ENCODE data around the gene RIBC2. TPM values are rescaled to one million over a fixed set of nuclear protein-coding genes. Genes with fewer than 3 reads are reported as not detected.
A peak's percentile ranks its signal among the peaks of the same experiment; 100 is the strongest.

The RIBC2 gene
- polyA plus RNA-seq, 2 of the 4 experiments (the other 2 are of a cell fraction) = 3.0 to 3.8 TPM

DNA sequence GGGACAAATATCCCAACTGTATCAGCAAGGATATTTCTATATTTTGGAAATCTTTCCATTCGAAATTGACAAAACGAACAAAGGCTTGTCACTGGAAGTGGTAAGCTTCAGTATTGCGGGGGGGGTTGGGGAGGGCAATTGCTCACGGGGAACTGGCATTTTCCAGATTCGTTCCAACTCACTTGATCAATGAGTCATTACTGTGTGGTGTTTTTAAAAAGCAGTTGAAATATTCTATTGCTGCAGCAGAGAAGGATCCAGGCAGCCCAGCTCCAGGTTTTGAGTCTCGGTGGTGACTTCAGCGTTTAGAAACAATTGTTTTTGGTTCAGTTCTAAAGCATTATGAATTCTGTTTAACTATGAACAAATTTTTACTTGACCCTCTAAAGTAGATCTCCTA is 55.4 kb downstream of the RIBC2 start (continued):
- TF ChIP-seq FOSB (CRISPR knock-in tag; IDR thresholded peaks at IDR 0.05) (no peak), FOSL2 (IDR thresholded peaks at IDR 0.05) (no peak), FOSL2 (CRISPR knock-in tag; IDR thresholded peaks at IDR 0.05) (no peak), CEBPB (IDR thresholded peaks at IDR 0.05) (no peak), KDM1A (IDR thresholded peaks at IDR 0.05; ENCODE audit: low read depth) (no peak)

DNA sequence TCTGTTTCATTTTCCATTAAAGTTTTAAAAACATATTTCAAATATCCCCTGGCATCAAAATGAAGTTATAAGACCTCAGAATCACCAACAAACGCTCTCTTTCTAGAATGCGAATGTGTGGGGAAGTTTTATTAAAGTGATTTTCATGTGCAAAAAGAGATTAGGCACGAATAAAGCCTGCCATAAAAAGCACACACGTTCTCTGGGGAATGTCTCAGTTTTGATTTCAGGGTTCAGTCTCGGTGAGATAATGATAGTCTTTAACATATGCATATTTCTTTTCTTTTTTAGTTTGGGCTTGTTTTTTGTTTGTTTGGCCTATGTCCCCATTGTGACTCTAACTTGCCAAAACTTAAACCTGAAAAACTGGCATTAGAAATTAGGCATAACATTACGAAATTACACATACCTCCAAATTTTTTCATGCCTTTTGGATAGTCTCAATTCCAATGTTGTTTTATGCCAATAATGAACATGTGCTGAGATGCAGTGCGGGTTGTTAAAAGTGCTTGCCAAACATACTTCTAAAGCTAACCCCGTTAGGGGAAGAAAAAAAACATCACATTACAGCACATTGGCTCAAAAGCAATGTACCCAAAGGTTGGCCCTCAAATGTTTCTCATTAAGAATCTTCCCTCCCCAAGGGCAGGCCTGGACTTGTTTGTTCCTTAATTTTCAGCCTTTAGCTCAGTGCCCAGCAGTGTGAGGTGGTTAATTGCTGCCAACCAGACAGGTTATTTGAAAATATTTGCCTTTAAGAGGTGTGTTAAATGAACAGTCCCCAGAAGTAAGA is 56.0 kb downstream of the RIBC2 start:
- peak overlapping the region in 1 of 2 experiments; percentile 35; a peak in 1 of 6 replicates for H3K27ac ChIP-seq
- no peak for ATAC-seq
- 84% methylated on average over 8 of the region's 8 CpGs for WGBS (ENCODE audit: missing lambda C conversion rate)
- no peak overlapping the region for H3K4me3 ChIP-seq
- ChIA-PET CTCF (interaction anchor here (3.0 kb wide), 1 partner anchor 84 kb away, joined by 9 read pairs; no protein-coding TSS in a partner anchor), POLR2A (no interaction called here)
- no peak for FAIRE-seq
- H3K4me2 ChIP-seq = no peak overlapping the region
- TF ChIP-seq RFX5 (IDR thresholded peaks at IDR 0.05) = no peak
- TF ChIP-seq, protein P1, sequence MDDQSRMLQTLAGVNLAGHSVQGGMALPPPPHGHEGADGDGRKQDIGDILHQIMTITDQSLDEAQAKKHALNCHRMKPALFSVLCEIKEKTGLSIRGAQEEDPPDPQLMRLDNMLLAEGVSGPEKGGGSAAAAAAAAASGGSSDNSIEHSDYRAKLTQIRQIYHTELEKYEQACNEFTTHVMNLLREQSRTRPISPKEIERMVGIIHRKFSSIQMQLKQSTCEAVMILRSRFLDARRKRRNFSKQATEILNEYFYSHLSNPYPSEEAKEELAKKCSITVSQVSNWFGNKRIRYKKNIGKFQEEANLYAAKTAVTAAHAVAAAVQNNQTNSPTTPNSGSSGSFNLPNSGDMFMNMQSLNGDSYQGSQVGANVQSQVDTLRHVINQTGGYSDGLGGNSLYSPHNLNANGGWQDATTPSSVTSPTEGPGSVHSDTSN (IDR thresholded peaks at IDR 0.05) = no peak
- TF ChIP-seq, protein P2, sequence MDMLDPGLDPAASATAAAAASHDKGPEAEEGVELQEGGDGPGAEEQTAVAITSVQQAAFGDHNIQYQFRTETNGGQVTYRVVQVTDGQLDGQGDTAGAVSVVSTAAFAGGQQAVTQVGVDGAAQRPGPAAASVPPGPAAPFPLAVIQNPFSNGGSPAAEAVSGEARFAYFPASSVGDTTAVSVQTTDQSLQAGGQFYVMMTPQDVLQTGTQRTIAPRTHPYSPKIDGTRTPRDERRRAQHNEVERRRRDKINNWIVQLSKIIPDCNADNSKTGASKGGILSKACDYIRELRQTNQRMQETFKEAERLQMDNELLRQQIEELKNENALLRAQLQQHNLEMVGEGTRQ (IDR thresholded peaks at IDR 0.05) = no peak
- no peak for TF ChIP-seq ZC3H11A (IDR thresholded peaks at IDR 0.05)
- TF ChIP-seq TFCP2L1 (CRISPR knock-in tag; IDR thresholded peaks at IDR 0.05) = no peak
- no peak for TF ChIP-seq MAFK (IDR thresholded peaks at IDR 0.05; ENCODE audit: partially characterized antibody)
- DNase-seq (ENCODE audit: low read depth in 1 of 2, low spot score in 1 of 2) = no peak
- peaks cover 7% of the 10 kb centered on the region; the same call in 2 of the 3 replicates for H3K4me1 ChIP-seq
- peaks cover 4% of the 10 kb centered on the region; the same call in 1 of the 3 replicates for H3K9me3 ChIP-seq

DNA sequence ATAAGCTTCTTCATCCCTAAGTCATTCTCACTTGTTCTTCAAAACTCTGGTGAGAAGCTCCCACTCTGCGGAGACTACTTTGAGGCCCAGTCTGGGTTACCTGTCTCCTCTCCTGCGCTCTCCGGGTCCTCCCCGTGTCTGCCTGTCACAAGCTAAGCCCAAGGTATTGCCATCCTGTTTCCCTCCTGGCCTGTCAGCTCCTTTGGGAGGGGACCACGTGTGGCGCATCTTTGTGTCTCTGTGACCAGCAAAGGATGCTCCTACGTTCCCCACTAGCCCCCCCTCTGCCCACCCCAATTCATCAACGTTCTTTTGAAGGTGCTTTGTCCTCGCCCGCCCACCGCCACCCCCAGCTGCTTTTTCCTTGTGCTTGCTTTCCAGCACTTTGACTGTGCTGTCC is 57.4 kb downstream of the RIBC2 start:
- Histone ChIP-seq H3K9me3 (peaks cover 4% of the 10 kb centered on the region; the same call in 1 of the 3 replicates), H3K4me1 (peaks cover 7% of the 10 kb centered on the region; the same call in 2 of the 3 replicates), H3K4me3 (no peak overlapping the region), H3K27ac (no peak overlapping the region), H3K4me2 (no peak overlapping the region)
- 92% methylated on average over 11 of the region's 11 CpGs for WGBS (ENCODE audit: missing lambda C conversion rate)
- no peak for TF ChIP-seq TP53 (CRISPR knock-in tag; IDR thresholded peaks at IDR 0.05)
- no peak for TF ChIP-seq CHD2 (IDR thresholded peaks at IDR 0.05; ENCODE audit: low read length, partially characterized antibody)
- POLR2A ChIA-PET = no interaction called here
- no peak for DNase-seq (ENCODE audit: low read depth in 1 of 2, low spot score in 1 of 2)
- FAIRE-seq = no peak
- ATAC-seq = no peak
- CTCF ChIA-PET = interaction anchor here (0.8 to 3.0 kb wide), 2 partner anchors 21 to 83 kb away, joined by 4 to 9 read pairs; no protein-coding TSS in a partner anchor

DNA sequence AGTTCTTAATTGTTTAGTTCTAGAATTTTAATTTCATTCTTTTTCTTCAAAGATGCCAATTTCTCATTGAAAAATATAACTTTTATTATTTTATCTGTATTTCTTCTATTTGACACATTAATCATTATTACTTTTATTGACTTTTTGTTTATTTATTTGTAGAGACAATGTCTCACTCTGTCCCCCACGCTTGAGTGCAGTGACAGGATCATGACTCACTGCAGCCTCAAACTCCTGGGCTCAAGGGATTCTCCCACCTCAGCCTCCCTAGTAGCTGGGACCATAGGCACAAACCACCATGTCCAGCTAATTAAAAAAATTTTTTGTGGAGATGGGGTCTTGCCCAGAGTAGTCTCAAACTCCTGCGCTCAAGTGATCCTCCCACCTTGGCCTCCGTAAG is 58.9 kb downstream of the RIBC2 start:
- Histone ChIP-seq H3K4me1 (peaks cover 10% of the 10 kb centered on the region), H3K4me3 (no peak overlapping the region), H3K4me2 (no peak overlapping the region), H3K9me3 (peaks cover 4% of the 10 kb centered on the region; the same call in 1 of the 3 replicates), H3K27ac (no peak overlapping the region)
- ATAC-seq = no peak
- TF ChIP-seq RCOR1 (IDR thresholded peaks at IDR 0.05; ENCODE audit: low read depth, low read length) = no peak
- TF ChIP-seq FOSL2 (IDR thresholded peaks at IDR 0.05) = no peak
- 0 out of 2 replicates have a peak, but pooled peaks have one; percentile 19 for TF ChIP-seq FOSL2 (CRISPR knock-in tag; IDR thresholded peaks at IDR 0.05)
- WGBS (ENCODE audit: missing lambda C conversion rate) = 69% methylated on average over 3 of the region's 3 CpGs
- CTCF ChIA-PET = no interaction called here
- no peak for FAIRE-seq
- DNase-seq (ENCODE audit: low read depth in 1 of 2, low spot score in 1 of 2) = no peak
- POLR2A ChIA-PET = no interaction called here

DNA sequence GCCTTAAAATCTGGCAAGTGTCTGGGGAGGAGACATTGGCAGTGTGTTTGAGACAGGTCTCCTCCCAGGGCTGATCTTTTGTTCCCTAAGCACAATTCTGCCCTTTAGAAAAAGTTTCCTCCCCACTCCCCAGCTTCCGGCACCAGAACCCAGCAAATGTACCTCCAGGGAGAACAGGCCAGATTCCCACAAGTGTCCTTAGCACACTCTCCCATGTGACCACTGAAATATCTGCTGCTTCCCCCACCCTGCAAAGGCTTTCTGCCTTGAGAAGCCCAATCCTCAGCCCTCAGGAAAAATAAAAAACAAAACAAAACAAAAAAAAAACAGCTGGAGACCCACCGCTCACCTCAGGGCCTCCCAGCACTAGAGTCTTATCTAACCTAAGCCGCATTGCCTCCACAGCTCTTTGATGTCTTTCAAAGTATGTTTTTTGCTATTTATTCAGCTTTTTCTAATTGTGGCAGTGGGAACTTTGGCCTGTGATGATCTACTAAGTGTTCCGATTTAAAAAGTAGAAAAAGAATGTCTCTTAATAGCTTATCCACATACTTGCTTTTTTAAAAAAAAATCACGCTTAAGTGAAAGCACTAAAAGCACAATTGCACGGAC is 60.2 kb downstream of the RIBC2 start:
- no peak for FAIRE-seq
- CTCF ChIA-PET = interaction anchor here (1.2 to 1.4 kb wide), 2 partner anchors 75 to 81 kb away, joined by 3 read pairs; no protein-coding TSS in a partner anchor
- DNase-seq (ENCODE audit: low read depth in 1 of 2, low spot score in 1 of 2) = no peak
- POLR2A ChIA-PET = no interaction called here
- WGBS (ENCODE audit: missing lambda C conversion rate) = 92% methylated on average over 6 of the region's 6 CpGs
- H3K4me3 ChIP-seq = no peak overlapping the region
- H3K4me1 ChIP-seq = peaks cover 23% of the 10 kb centered on the region
- no peaks in the 10 kb centered on the region for H3K9me3 ChIP-seq
- no peak overlapping the region for H3K27ac ChIP-seq
- TF ChIP-seq POLR2AphosphoS2 (conservative IDR thresholded peaks at IDR 0.05; ENCODE audit: low read length) (no peak), ZNF302 (CRISPR knock-in tag; IDR thresholded peaks at IDR 0.05) (no peak), RNF2 (IDR thresholded peaks at IDR 0.05; ENCODE audit: borderline replicate concordance, low read depth) (no peak), SREBF2 (IDR thresholded peaks at IDR 0.05) (no peak), MYC (IDR thresholded peaks at IDR 0.05; ENCODE audit: borderline replicate concordance, low read length) (no peak), FOSL2 (IDR thresholded peaks at IDR 0.05) (no peak), FOSL2 (CRISPR knock-in tag; IDR thresholded peaks at IDR 0.05) (no peak), PHF8 (IDR thresholded peaks at IDR 0.05; ENCODE audit: borderline replicate concordance, low read depth) (no peak), FOXS1 (CRISPR knock-in tag; IDR thresholded peaks at IDR 0.05) (no peak)
- TF ChIP-seq, protein P3, sequence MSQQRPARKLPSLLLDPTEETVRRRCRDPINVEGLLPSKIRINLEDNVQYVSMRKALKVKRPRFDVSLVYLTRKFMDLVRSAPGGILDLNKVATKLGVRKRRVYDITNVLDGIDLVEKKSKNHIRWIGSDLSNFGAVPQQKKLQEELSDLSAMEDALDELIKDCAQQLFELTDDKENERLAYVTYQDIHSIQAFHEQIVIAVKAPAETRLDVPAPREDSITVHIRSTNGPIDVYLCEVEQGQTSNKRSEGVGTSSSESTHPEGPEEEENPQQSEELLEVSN (IDR thresholded peaks at IDR 0.05; ENCODE audit: borderline replicate concordance, low read depth) = no peak
- ATAC-seq = no peak
- no peak overlapping the region for H3K4me2 ChIP-seq
